ENCODE data around the gene CSNK1G1.
A peak's percentile ranks its signal among the peaks of the same experiment; 100 is the strongest.
"Not testable (repeated sequence)": the region's sequence is repeated elsewhere in the genome, so short reads cannot be mapped to it uniquely, and the experiment has no call there.

The CSNK1G1 gene

GRCh38 chr15:64355944-64356709, at the start of gene CSNK1G1:
TSS of gene CSNK1G1 (minus strand) at chr15:64356173. CDS start at chr15:64300499, 55,674 bp downstream.
- DNase-seq: peak; percentile 84 to 87

- DNase-seq: no peak
Measured at GRCh38 chr15:64400583-64400982, 44.6 kb upstream of the CSNK1G1 start.

- no peak for DNase-seq
Measured at GRCh38 chr15:64398575-64398974, 42.6 kb upstream of the CSNK1G1 start.

- no peak for DNase-seq
Measured at GRCh38 chr15:64396789-64397188, 40.8 kb upstream of the CSNK1G1 start.

- DNase-seq: not testable (repeated sequence)
Measured at GRCh38 chr15:64392471-64392870, 36.5 kb upstream of the CSNK1G1 start.

- DNase-seq: no peak
Measured at GRCh38 chr15:64389036-64389435, 33.1 kb upstream of the CSNK1G1 start.

GRCh38 chr15:64387562-64388168, 31.7 kb upstream of the CSNK1G1 start, which contains the start of gene TRIP4:
TSS of gene TRIP4 (plus strand) at chr15:64387836. CDS start at chr15:64387864, 28 bp downstream.
- peak; percentile 93 to 95 for DNase-seq

- no peak for DNase-seq
Measured at GRCh38 chr15:64386291-64386690, 30.3 kb upstream of the CSNK1G1 start.

GRCh38 chr15:64383760-64384159, 27.8 kb upstream of the CSNK1G1 start:
- DNase-seq: no peak

GRCh38 chr15:64381000-64381751, 25.2 kb upstream of the CSNK1G1 start, which contains the start of gene PCLAF:
TSS of gene PCLAF (minus strand) at chr15:64381441. CDS start at chr15:64381371, 70 bp downstream.
- DNase-seq: peak; percentile 91

- DNase-seq: not testable (repeated sequence)
Measured at GRCh38 chr15:64380130-64380870, 24.3 kb upstream of the CSNK1G1 start.

GRCh38 chr15:64379216-64379960, 23.4 kb upstream of the CSNK1G1 start:
- DNase-seq: no peak

- DNase-seq: no peak
Measured at GRCh38 chr15:64373360-64373759, 17.4 kb upstream of the CSNK1G1 start.

- DNase-seq: not testable (repeated sequence)
Measured at GRCh38 chr15:64371383-64371782, 15.4 kb upstream of the CSNK1G1 start.

- no peak for DNase-seq
Measured at GRCh38 chr15:64369078-64369607, 13.2 kb upstream of the CSNK1G1 start.

GRCh38 chr15:64361259-64361658, 5.3 kb upstream of the CSNK1G1 start:
- no peak for DNase-seq

GRCh38 chr15:64356710-64357040, 702 bp upstream of the CSNK1G1 start:
- DNase-seq: no peak

- DNase-seq: peak; percentile 8 to 11
Measured at GRCh38 chr15:64355348-64355943, 527 bp downstream of the CSNK1G1 start.

GRCh38 chr15:64354688-64355344, 1.2 kb downstream of the CSNK1G1 start:
- no peak for DNase-seq

- no peak for DNase-seq
Measured at GRCh38 chr15:64351265-64351664, 4.7 kb downstream of the CSNK1G1 start.

- no peak for DNase-seq
Measured at GRCh38 chr15:64349375-64349774, 6.6 kb downstream of the CSNK1G1 start.

Data from stimulated activated CD4-positive, alpha-beta T cell treated with anti-CD3 and anti-CD28 coated beads, Interleukin-2, amount 100 ng/mL, for 48 hours (primary cell).